ENCODE data around the gene FAM98B.

DNA sequence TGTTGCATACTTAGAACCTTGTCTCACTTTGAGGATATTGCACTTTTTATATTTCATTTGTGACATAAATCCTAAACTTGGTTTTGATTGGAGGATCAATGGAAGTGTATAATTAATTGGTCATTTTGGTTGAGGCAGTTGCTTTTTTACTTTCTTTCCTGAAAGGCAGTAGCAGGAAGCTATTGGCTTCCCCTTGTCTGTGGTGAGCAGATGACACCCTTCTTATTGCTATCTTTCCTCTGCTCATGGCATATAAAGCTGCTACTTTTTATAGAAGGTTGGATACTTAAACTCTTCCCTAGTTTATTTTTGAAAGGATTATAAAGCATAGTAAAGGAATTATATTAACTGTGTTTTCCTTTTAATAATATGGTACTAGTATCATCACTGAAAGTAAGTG is 28.6 kb downstream of the FAM98B start:
- TF ChIP-seq, protein P1, sequence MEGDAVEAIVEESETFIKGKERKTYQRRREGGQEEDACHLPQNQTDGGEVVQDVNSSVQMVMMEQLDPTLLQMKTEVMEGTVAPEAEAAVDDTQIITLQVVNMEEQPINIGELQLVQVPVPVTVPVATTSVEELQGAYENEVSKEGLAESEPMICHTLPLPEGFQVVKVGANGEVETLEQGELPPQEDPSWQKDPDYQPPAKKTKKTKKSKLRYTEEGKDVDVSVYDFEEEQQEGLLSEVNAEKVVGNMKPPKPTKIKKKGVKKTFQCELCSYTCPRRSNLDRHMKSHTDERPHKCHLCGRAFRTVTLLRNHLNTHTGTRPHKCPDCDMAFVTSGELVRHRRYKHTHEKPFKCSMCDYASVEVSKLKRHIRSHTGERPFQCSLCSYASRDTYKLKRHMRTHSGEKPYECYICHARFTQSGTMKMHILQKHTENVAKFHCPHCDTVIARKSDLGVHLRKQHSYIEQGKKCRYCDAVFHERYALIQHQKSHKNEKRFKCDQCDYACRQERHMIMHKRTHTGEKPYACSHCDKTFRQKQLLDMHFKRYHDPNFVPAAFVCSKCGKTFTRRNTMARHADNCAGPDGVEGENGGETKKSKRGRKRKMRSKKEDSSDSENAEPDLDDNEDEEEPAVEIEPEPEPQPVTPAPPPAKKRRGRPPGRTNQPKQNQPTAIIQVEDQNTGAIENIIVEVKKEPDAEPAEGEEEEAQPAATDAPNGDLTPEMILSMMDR (IDR thresholded peaks at IDR 0.05), result no peak
- TF ChIP-seq EZH2 (IDR thresholded peaks at IDR 0.05; ENCODE audit: borderline replicate concordance, insufficient read depth, low read depth, low read length, poor library complexity, severe bottlenecking), result no peak

Measured in B cell (primary cell).